ENCODE data around the gene SNX24.

- TF ChIP-seq, protein P1, sequence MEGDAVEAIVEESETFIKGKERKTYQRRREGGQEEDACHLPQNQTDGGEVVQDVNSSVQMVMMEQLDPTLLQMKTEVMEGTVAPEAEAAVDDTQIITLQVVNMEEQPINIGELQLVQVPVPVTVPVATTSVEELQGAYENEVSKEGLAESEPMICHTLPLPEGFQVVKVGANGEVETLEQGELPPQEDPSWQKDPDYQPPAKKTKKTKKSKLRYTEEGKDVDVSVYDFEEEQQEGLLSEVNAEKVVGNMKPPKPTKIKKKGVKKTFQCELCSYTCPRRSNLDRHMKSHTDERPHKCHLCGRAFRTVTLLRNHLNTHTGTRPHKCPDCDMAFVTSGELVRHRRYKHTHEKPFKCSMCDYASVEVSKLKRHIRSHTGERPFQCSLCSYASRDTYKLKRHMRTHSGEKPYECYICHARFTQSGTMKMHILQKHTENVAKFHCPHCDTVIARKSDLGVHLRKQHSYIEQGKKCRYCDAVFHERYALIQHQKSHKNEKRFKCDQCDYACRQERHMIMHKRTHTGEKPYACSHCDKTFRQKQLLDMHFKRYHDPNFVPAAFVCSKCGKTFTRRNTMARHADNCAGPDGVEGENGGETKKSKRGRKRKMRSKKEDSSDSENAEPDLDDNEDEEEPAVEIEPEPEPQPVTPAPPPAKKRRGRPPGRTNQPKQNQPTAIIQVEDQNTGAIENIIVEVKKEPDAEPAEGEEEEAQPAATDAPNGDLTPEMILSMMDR (IDR thresholded peaks at IDR 0.05): no peak
- TF ChIP-seq EZH2 (IDR thresholded peaks at IDR 0.05): no peak
- no peak for TF ChIP-seq EZH2phosphoT487 (IDR thresholded peaks at IDR 0.05)
Measured at GRCh38 chr5:122941737-122942136, 96.3 kb downstream of the SNX24 start.

All from neural progenitor cell (in vitro differentiated cells).